Right hindlimb (tissue), 1 donor: Measurements from ENCODE around the gene ABCB9.
"Not testable (repeated sequence)": the region's sequence is repeated elsewhere in the genome, so short reads cannot be mapped to it uniquely, and the experiment has no call there.

ENCODE experiments used
- DNase-seq: peaks from one replicate; pipeline ENCODE4 v3.0.0-alpha.2; 2018

ABCB9 gene

GRCh38 chr12:122892724-122893123 is 73.5 kb downstream of the ABCB9 start:
- DNase-seq: not testable (repeated sequence)

GRCh38 chr12:122891661-122892525 is 74.4 kb downstream of the ABCB9 start:
- DNase-seq: no peak

- DNase-seq: no peak
Observed at GRCh38 chr12:122889761-122890520, 76.3 kb downstream of the ABCB9 start.

GRCh38 chr12:122888232-122888752 is 78.0 kb downstream of the ABCB9 start:
- no peak for DNase-seq

- DNase-seq: no peak
Observed at GRCh38 chr12:122887819-122888212, 78.4 kb downstream of the ABCB9 start.

GRCh38 chr12:122886851-122887818 is 79.1 kb downstream of the ABCB9 start:
- DNase-seq: no peak

- no peak for DNase-seq
Observed at GRCh38 chr12:122886161-122886560, 80.1 kb downstream of the ABCB9 start.

GRCh38 chr12:122884860-122885259 is 81.4 kb downstream of the ABCB9 start:
- DNase-seq: no peak

- DNase-seq: no peak
Observed at GRCh38 chr12:122884091-122884826, 82.0 kb downstream of the ABCB9 start.

GRCh38 chr12:122882908-122883558 is 83.2 kb downstream of the ABCB9 start:
- no peak for DNase-seq

GRCh38 chr12:122880668-122881067 is 85.6 kb downstream of the ABCB9 start:
- DNase-seq: peak; percentile 60

- DNase-seq: no peak
Observed at GRCh38 chr12:122880155-122880667, 86.1 kb downstream of the ABCB9 start.
